ENCODE results near the gene ANKS1B. TPM values are rescaled to one million over a fixed set of nuclear protein-coding genes. Genes with fewer than 3 reads are reported as not detected.
"Not testable (repeated sequence)": the region's sequence is repeated elsewhere in the genome, so short reads cannot be mapped to it uniquely, and the experiment has no call there.

ANKS1B gene
- total RNA-seq, 1 experiment from 2014 or later, result 0.11 TPM

GRCh38 chr12:99765469-99766114 is 219.1 kb downstream of the ANKS1B start:
- no peak for DNase-seq (ENCODE audit: low read depth)

GRCh38 chr12:99759444-99759843 is 225.3 kb downstream of the ANKS1B start:
- no peak for DNase-seq (ENCODE audit: low read depth)

DNA sequence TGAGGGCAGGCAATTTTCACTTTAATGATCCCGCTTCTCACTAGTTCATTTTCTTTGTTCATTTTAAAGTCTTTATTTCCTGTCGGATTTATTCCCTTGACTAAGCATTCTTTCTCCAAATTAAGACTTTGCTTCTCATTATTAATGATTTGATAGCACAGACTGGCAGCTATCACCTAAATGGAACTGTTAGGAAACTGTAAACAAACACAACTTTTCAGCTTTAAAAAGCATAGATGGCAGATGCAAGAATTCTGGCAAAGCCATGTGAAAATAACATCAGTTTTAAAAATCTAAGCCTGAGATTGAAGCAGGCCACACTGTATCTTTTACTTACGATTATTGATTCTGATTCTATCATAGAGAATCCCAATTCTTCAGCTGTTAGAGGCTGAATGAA is 225.7 kb downstream of the ANKS1B start:
- DNase-seq (ENCODE audit: low read depth), result no peak

GRCh38 chr12:99752740-99753139 is 232.0 kb downstream of the ANKS1B start:
- DNase-seq (ENCODE audit: low read depth), result no peak

GRCh38 chr12:99746538-99746937 is 238.2 kb downstream of the ANKS1B start:
- DNase-seq (ENCODE audit: low read depth), result no peak

- DNase-seq (ENCODE audit: low read depth), result no peak
These were observed 238.8 kb downstream of the ANKS1B start for GRCh38 chr12:99745895-99746294.

- DNase-seq (ENCODE audit: low read depth), result no peak
These were observed 239.6 kb downstream of the ANKS1B start for GRCh38 chr12:99745121-99745520.

- no peak for DNase-seq (ENCODE audit: low read depth)
These were observed 247.9 kb downstream of the ANKS1B start for GRCh38 chr12:99736760-99737269.

DNA sequence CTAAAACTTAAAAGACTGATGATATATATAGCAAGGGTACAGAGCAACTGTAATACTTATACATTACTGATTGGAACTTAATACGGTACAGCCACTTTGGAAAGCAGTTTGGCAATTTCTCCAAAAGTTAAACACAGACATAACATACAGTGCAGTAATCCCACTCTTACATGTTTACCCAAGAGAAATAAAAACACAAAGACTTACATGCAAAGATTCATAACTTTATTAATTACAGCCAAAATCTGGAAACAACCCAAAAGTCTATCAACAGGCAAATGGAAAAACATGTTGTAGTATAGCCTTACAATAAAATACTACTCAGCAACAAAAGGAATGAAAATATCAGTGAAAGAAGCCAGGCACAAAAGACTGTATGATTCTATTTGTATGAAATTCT is 252.6 kb downstream of the ANKS1B start:
- no peak for DNase-seq (ENCODE audit: low read depth)

- no peak for DNase-seq (ENCODE audit: low read depth)
These were observed 261.8 kb downstream of the ANKS1B start for GRCh38 chr12:99722690-99723486.

DNA sequence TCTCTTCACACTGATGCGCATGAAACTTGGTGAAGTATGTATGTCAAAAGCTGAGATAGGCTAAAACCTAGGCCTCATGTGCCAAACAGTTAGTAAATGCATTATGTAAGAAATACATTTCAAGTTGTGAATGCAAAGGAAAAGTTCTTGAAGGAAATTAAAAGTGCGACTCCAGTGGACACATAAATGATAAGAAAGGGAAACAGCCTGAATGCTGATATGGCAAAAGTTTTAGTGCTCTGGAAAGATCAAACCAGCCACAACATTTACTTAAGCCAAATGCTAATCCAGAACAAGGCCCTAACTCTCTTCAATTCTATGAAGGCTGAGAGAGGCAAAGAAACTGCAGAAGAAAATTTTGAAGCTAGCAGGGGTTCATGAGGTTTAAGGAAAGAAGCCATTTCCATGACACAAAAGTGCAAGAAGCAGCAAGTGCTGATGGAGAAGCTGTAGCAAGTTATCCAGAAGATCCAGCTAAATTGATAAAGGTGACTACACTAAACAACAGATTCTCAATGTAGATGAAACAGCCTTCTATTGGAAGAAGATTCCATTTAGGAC is 262.9 kb downstream of the ANKS1B start:
- no peak for DNase-seq (ENCODE audit: low read depth)

DNA sequence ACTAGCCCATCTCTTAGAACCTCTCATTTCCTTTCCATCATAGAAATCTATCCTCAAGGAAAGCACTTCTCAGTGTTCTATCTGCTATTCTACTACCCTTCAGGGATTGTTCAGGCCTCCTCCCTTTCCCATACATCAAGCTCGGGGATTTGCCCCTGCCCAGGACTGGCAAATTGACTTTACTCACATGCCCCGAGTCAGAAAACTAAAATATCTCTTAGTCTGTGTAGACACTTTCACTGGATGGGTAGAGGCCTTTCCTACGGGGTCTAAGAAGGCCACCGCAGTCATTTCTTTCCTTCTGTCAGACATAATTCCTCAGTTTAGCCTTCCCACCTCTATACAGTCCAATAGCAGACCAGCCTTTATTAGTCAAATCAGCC is 264.7 kb downstream of the ANKS1B start:
- DNase-seq (ENCODE audit: low read depth), result not testable (repeated sequence)

GRCh38 chr12:99719411-99720082 is 265.2 kb downstream of the ANKS1B start:
- DNase-seq (ENCODE audit: low read depth), result not testable (repeated sequence)

GRCh38 chr12:99715841-99716510 is 268.8 kb downstream of the ANKS1B start:
- not testable (repeated sequence) for DNase-seq (ENCODE audit: low read depth)

GRCh38 chr12:99714921-99715320 is 269.8 kb downstream of the ANKS1B start:
- DNase-seq (ENCODE audit: low read depth), result not testable (repeated sequence)

- DNase-seq (ENCODE audit: low read depth), result no peak
These were observed 270.7 kb downstream of the ANKS1B start for GRCh38 chr12:99713946-99714520.

GRCh38 chr12:99712281-99712680 is 272.5 kb downstream of the ANKS1B start:
- no peak for DNase-seq (ENCODE audit: low read depth)

DNA sequence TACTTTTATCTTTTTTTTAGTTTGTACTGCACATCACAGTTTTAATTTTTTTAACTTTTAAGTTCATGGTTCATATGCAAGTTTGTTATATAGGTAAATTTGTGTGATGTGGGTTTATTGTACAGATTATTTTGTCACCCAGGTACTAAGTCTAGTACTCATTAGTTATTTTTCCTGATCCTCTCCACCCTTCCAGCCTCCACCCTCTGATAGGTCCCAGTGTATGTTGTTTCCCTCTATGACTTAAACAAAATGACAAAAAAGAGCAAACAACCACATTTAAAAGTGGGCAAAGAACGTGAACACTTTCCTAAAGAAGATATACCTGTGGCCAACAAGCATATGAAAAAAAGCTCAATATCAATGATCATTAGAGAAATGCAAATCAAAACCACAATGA is 273.5 kb downstream of the ANKS1B start:
- DNase-seq (ENCODE audit: low read depth), result no peak

DNA sequence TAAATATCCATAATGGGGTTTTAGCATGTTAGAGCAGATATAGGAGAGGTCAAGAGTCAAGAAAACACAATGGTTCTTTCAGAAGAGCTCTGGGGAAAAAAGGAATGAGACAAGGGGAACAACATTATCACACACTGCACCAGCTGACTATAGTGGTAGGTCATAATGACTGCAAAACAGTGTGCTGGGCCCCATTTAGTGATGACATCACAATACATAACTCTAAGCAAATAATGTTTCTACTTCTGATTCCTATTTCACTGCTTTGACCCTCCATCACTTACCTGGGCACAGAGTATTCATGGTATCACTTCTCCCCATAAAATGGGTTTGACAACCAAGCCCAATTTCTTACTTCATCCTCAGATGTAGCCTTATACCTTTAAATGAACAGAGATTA is 275.1 kb downstream of the ANKS1B start:
- DNase-seq (ENCODE audit: low read depth), result no peak

GRCh38 chr12:99709116-99709515 is 275.6 kb downstream of the ANKS1B start:
- DNase-seq (ENCODE audit: low read depth), result no peak

DNA sequence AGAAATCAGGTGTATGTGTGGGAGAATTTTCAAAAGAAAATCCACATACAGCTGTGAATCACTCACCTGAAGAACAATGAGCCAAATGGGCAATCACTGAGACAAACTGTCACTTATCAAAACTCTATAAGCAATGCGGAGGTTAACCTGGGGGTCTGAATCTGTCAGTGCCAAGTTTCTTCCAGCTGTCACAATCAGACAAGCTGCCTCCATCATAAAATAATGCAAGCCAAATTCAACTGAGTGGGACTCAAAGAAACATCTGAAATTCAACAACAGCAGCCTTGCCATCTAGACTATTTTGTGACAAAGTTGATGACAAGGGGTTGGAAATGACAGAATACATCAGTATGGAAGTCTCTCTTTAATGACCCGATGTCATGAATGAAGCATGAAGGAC is 276.9 kb downstream of the ANKS1B start:
- no peak for DNase-seq (ENCODE audit: low read depth)
